Middle frontal gyrus (tissue), 1 donor: ENCODE results near the gene BABAM2.
"Not testable (repeated sequence)": the region's sequence is repeated elsewhere in the genome, so short reads cannot be mapped to it uniquely, and the experiment has no call there.

Experiments used
- DNase-seq: peaks from one replicate; pipeline ENCODE4 v3.0.0-alpha.2; 2015; ENCODE audit warnings: low spot score; ENCODE audit errors: extremely low spot score

BABAM2 gene

DNA sequence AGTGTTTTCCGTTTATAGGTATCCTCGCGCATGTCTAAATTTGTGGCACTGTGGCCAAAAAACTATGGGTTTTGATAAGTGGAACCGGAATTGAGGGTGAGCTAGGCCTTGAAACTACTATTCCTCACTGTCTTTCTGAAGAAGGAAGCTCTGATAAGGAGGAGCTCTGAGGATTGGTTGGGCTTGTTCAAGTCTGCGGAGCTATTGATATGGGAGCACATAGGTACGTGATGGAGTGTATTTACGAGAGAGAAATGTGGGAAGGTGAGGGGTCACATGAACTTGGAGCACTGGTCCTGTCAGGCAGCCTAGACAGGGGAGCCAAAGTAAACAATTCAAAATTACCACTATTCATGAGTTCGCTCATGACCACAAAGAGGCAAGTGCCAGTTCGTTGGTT, 131.4 kb downstream of the BABAM2 start:
- DNase-seq, result no peak

GRCh38 chr2:28025123-28025522, 134.6 kb downstream of the BABAM2 start:
- no peak for DNase-seq

DNA sequence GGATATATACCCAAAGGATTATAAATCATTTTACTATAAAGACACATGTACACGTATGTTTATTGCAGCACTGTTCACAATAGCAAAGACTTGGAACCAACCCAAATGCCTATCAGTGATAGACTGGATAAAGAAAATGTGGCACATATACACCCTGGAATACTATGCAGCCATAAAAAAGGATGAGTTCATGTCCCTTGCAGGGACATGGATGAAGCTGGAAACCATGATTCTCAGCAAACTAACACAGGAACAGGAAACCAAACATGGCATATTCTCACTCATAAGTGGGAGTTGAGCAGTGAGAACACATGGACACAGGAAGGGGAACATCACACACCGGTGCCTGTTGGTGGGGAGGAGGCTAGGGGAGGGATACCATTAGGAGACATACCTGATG, 135.7 kb downstream of the BABAM2 start:
- not testable (repeated sequence) for DNase-seq

DNA sequence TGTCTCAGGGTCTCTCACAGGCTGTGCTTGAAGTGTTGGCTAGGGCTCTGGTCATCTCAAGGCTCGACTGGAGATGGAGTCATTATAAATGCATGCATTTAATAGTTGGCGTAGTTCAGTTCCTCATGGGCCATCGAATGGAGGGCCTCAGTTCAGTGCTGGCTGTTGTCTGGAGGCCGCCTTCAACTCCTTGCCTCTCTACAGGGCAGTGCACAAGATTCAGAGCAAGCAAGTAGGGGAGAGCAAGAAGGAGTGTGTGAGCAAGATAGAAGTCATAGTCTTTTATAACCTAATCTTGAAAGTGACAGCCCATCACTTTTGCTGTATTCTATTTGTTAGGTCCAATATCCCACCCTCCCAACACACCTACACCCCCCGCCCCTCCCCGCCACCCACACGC, 137.5 kb downstream of the BABAM2 start:
- DNase-seq, result no peak

DNA sequence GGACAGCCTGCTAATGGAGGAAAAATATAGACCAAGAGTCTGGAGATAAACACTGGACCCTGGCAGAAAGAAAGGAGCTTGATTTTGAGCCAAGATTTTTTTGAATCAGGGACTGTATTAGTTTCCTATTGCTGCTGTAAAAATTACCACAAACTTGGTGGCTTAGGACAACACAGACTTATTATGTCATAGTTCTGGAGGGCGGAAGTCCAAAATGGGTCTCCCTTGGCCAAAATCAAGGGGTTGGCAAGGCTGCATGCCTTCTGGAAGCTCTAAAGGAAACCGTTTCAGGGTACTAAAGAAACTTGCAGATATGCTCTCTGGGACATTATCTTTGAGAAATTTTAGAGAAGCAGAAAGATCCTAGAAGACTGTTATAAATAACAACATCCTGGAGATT, 140.1 kb downstream of the BABAM2 start:
- no peak for DNase-seq

DNA sequence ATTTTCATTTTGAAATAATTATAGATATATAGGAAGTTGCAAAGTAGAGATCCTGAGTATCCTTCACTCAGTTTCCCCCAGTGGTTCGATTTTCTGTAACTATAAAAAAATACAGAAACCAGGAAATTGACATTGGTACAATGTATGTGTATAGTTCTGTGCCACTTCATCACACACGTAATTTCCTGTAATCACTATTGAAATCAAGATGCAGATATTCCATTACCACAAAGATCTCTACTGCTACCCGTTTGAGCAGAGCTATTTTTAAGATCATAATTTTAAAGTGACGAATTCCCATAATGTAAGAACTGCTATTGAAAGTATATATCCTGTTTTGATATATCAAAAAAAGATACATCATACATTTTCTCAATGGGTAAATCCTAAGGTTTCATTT, 142.3 kb downstream of the BABAM2 start:
- no peak for DNase-seq

DNA sequence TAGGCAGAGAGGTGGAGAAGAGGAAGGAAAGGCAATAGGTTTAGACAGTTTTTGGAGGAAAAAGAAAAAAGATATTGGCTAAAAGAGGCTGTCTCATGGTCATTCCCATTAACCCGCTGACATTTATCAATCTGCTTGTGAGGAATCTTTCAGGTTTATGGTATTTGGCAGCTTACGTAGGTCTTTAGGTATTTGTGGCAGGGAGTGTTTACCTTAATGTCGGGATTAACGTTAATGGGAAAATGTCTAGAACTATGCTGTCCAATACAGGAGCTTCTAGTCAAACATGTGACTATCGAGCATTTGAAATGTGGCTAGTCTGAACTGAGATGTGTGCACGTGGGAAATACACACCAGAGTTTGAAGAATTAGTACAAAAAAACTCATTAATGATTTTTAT, 144.2 kb downstream of the BABAM2 start:
- DNase-seq, result no peak

- DNase-seq, result no peak
Measured at GRCh38 chr2:28035163-28035690, 144.7 kb downstream of the BABAM2 start.

DNA sequence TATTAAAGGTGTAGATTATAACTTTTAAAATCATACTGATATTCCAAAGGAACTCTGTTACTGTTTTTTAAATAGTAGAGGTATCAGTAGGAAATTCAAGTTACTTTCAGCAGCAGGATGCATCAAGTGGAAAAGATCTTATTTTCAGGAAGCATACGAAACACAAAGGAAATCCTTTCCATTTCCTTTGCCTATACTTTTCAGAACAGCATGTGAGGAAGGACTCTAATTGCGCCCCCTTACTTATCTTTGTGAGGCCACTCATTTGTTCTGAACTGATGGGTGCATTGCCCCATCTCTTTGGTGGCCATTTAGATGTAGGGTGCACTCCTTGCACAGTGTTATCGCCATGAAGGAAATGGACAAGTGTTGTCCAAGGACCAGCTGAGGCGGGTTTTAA, 145.3 kb downstream of the BABAM2 start:
- no peak for DNase-seq

- no peak for DNase-seq
Measured at GRCh38 chr2:28036307-28036706, 145.8 kb downstream of the BABAM2 start.

GRCh38 chr2:28038722-28039121, 148.2 kb downstream of the BABAM2 start:
- DNase-seq, result no peak

GRCh38 chr2:28045676-28046351, 155.3 kb downstream of the BABAM2 start:
- DNase-seq, result no peak

DNA sequence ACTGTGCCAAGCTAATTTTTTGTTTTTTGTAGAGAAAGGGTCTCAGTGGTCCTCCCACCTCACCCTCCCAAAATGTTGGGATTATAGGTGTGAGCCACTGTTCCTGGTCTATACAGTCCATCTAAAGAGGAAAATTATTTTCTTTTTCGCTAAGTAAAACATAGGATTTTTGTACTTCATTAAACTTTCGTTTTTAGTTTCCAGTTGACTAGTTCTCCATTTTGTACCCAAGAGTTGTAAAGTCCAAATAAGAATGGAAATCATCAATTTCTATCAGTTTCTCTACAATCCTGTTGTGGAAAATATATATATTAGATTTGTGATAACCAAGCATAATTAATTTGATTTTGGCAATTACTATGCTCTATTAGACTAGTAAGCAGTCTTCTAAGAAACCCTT, 156.4 kb downstream of the BABAM2 start:
- DNase-seq, result no peak

- no peak for DNase-seq
Measured at GRCh38 chr2:28047681-28048080, 157.2 kb downstream of the BABAM2 start.

DNA sequence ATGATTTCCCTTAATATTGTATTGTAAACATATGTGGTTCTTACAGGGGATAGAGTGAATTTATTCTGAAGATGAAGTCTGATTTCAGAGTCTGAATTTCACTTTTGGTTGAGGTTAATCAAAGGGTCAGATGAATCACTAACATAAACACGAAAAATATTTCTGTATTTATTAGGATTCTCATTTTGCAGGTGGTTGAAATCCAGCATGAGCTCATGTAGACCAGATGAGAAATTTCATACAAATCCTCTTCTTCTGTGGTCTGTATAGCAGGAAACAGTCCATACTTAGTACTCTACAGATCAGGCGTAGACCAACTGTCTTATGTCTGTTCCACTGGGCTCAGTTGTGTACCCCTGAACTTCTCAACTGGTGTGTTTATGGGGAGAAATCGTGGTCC, 157.8 kb downstream of the BABAM2 start:
- no peak for DNase-seq

DNA sequence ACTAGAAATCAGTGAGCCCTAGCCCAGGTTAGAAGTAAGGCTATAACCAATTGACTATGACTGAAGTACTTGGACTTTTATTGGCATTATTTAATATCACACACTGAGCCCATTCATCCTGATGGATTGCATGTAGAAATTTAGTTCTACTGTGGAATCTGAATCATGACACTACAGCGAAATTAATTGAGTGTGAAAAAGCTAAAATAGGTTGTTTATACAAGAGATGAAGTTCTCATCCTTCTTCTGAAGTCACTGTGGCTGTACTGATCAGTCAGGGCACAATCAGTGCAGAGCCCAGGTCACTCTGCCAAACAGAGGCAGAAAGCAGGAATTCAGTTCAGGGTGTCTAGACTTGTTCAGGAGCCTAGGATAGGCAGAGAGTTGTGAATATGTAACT, 158.9 kb downstream of the BABAM2 start:
- no peak for DNase-seq

DNA sequence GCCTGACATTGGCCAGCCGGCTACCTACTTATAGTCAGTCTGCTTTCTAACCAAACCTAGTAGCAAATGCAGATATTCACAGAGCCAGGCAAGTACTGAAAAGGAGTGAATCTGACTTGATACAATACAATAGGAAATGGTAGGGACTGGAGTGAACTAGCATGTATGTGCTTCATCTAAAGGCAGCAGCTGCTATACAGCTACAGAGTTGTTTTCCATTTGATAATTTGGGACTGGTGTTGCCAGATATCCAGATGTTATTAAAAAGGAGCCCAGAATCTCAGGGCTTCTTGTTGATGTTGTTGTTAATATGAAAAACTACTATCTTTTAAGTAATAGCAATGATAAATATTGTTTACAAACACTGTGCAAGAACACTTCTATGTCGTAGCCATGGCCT, 159.4 kb downstream of the BABAM2 start:
- DNase-seq, result no peak

- no peak for DNase-seq
Measured at GRCh38 chr2:28052691-28053090, 162.2 kb downstream of the BABAM2 start.

DNA sequence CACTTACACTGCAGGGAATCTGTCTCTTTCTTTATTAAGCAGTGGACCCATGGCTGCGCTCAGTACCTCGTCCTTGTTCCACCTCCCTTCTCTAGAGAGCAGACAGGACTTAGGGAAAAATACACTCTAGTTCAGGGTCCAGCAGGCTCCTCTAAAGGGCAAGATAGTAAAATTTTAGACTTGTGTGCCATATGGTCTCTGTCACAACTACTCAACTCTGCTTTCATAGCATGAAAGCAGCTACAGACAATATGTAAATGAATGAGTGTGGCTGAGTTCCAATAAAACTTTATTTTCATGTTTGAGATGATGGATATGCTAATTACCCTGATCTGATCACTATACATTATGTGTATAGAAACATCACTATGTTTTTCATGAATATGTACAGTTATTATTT, 163.1 kb downstream of the BABAM2 start:
- no peak for DNase-seq

- no peak for DNase-seq
Measured at GRCh38 chr2:28054916-28055315, 164.4 kb downstream of the BABAM2 start.

DNA sequence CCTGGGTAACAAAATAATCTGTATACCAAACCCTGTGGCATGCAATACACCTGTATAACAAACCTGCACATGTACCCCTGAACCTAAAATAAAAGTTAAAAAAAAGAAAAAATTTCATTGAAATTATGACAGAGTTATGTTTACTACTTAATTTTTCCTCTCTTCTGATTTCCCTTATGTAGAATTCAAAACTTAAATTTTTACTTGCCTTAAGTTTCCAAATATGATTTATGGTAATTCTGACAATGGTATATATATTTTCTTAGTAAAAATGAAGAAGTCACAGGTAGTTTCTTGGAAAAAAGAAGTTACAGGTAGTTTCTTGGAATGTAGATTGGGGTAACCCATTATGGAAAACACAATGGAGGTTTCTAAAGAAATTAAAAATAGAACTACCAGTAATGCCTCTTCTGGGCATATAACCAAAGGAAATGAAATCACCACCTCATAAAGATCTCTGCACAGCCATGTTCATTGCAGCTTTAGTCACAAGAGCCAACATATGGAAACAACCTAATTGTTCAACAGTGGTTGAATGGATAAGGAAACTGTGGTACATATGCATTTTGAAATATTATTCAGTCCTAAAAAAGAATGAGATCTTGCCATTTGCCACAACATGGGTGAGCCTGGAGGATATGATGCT, 164.9 kb downstream of the BABAM2 start:
- DNase-seq, result no peak

- no peak for DNase-seq
Measured at GRCh38 chr2:28058791-28059190, 168.3 kb downstream of the BABAM2 start.

DNA sequence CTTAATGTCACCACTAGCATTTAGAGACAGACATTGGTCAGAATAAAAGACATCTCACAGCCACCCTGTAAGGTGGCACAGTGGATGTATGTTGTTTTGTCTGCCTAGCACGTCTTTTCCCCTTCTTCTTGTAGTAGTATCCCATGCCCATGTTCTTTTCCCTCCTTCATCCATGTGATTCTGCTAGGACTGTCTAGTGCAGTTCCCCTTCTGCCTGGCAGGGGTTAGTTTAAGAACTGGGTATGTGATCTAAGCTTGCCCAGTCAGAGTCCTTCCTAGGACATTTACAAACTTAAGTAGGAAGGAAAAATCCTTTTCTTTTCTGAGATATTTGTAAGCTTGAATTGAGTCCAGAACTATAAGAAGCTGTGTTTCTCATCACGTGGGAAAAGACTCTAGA, 172.3 kb downstream of the BABAM2 start:
- DNase-seq, result no peak
